ENCODE measurements around the gene BMPR1B.

The BMPR1B gene

GRCh38 chr4:94887027-94887426 lies 129.3 kb downstream of the BMPR1B start:
- no peak for DNase-seq
- intact Hi-C loops (cut with DNase I): no loop called here

- DNase-seq: no peak
These were observed 131.8 kb downstream of the BMPR1B start for GRCh38 chr4:94889523-94889922.

GRCh38 chr4:94889946-94890345 lies 132.2 kb downstream of the BMPR1B start:
- intact Hi-C loops (cut with DNase I): no loop called here
- DNase-seq: peak in 1 of 42 donors; percentile 41

More at GRCh38 chr4:94889523-94889922, 131.8 kb downstream of the BMPR1B start:
- intact Hi-C loops (cut with DNase I): no loop called here

- intact Hi-C loops (cut with DNase I): no loop called here
- DNase-seq: no peak
These were observed 132.8 kb downstream of the BMPR1B start for GRCh38 chr4:94890579-94890978.

GRCh38 chr4:94892051-94892450 lies 134.3 kb downstream of the BMPR1B start:
- intact Hi-C loops (cut with DNase I): no loop called here
- DNase-seq: no peak

GRCh38 chr4:94895081-94895480 lies 137.3 kb downstream of the BMPR1B start:
- intact Hi-C loops (cut with DNase I): no loop called here
- no peak for DNase-seq

GRCh38 chr4:94897023-94897422 lies 139.3 kb downstream of the BMPR1B start:
- intact Hi-C loops (cut with DNase I): no loop called here
- DNase-seq: no peak

GRCh38 chr4:94905511-94905910 lies 147.8 kb downstream of the BMPR1B start:
- no peak for DNase-seq
- intact Hi-C loops (cut with DNase I): no loop called here

GRCh38 chr4:94909645-94910044 lies 151.9 kb downstream of the BMPR1B start:
- intact Hi-C loops (cut with DNase I): no loop called here
- DNase-seq: no peak

GRCh38 chr4:94911106-94911505 lies 153.4 kb downstream of the BMPR1B start:
- intact Hi-C loops (cut with DNase I): no loop called here
- no peak for DNase-seq

GRCh38 chr4:94912606-94913005 lies 154.9 kb downstream of the BMPR1B start:
- no peak for DNase-seq
- intact Hi-C loops (cut with DNase I): no loop called here

GRCh38 chr4:94913316-94913715 lies 155.6 kb downstream of the BMPR1B start:
- DNase-seq: no peak
- intact Hi-C loops (cut with DNase I): no loop called here

GRCh38 chr4:94917146-94917545 lies 159.4 kb downstream of the BMPR1B start:
- DNase-seq: no peak
- intact Hi-C loops (cut with DNase I): no loop called here

- intact Hi-C loops (cut with DNase I): no loop called here
- DNase-seq: no peak
These were observed 160.8 kb downstream of the BMPR1B start for GRCh38 chr4:94918543-94918942.

- intact Hi-C loops (cut with DNase I): no loop called here
These were observed 162.6 kb downstream of the BMPR1B start for GRCh38 chr4:94920369-94920768.

GRCh38 chr4:94924566-94924965 lies 166.8 kb downstream of the BMPR1B start:
- intact Hi-C loops (cut with DNase I): no loop called here

More at GRCh38 chr4:94920369-94920768, 162.6 kb downstream of the BMPR1B start:
- DNase-seq: no peak

GRCh38 chr4:94925764-94926347 lies 168.1 kb downstream of the BMPR1B start:
- DNase-seq: no peak
- intact Hi-C loops (cut with DNase I): no loop called here

More at GRCh38 chr4:94924566-94924965, 166.8 kb downstream of the BMPR1B start:
- no peak for DNase-seq

GRCh38 chr4:94926936-94927335 lies 169.2 kb downstream of the BMPR1B start:
- DNase-seq: no peak
- intact Hi-C loops (cut with DNase I): no loop called here

GRCh38 chr4:94927696-94928095 lies 169.9 kb downstream of the BMPR1B start:
- no peak for DNase-seq
- intact Hi-C loops (cut with DNase I): no loop called here

- intact Hi-C loops (cut with DNase I): no loop called here
- DNase-seq: no peak
These were observed 171.9 kb downstream of the BMPR1B start for GRCh38 chr4:94929696-94930095.

- intact Hi-C loops (cut with DNase I): no loop called here
- no peak for DNase-seq
These were observed 173.9 kb downstream of the BMPR1B start for GRCh38 chr4:94931626-94932025.

GRCh38 chr4:94932366-94932765 lies 174.6 kb downstream of the BMPR1B start:
- intact Hi-C loops (cut with DNase I): no loop called here
- no peak for DNase-seq

All from head of caudate nucleus (tissue), 42 donors.